ENCODE results near the gene ZBP1.
"Not testable (repeated sequence)": the region's sequence is repeated elsewhere in the genome, so short reads cannot be mapped to it uniquely, and the experiment has no call there.

ZBP1 gene

GRCh38 chr20:57647006-57647932 is 27.0 kb upstream of the ZBP1 start:
- DNase-seq (ENCODE audit: low read depth) = no peak

- no peak for DNase-seq (ENCODE audit: low read depth)
Measured at GRCh38 chr20:57638895-57639236, 18.6 kb upstream of the ZBP1 start.

GRCh38 chr20:57638173-57638894 is 18.1 kb upstream of the ZBP1 start:
- no peak for DNase-seq (ENCODE audit: low read depth)

- no peak for DNase-seq (ENCODE audit: low read depth)
Measured at GRCh38 chr20:57633945-57634491, 13.8 kb upstream of the ZBP1 start.

- no peak for DNase-seq (ENCODE audit: low read depth)
Measured at GRCh38 chr20:57632286-57632685, 12.1 kb upstream of the ZBP1 start.

GRCh38 chr20:57630061-57630460 is 9.8 kb upstream of the ZBP1 start:
- no peak for DNase-seq (ENCODE audit: low read depth)

- not testable (repeated sequence) for DNase-seq (ENCODE audit: low read depth)
Measured at GRCh38 chr20:57629491-57629901, 9.3 kb upstream of the ZBP1 start.

- DNase-seq (ENCODE audit: low read depth) = not testable (repeated sequence)
Measured at GRCh38 chr20:57628962-57629308, 8.7 kb upstream of the ZBP1 start.

GRCh38 chr20:57628047-57628961 is 8.1 kb upstream of the ZBP1 start:
- DNase-seq (ENCODE audit: low read depth) = peak; percentile 37

GRCh38 chr20:57627339-57627738 is 7.1 kb upstream of the ZBP1 start:
- no peak for DNase-seq (ENCODE audit: low read depth)

GRCh38 chr20:57625978-57626377 is 5.8 kb upstream of the ZBP1 start:
- no peak for DNase-seq (ENCODE audit: low read depth)

- no peak for DNase-seq (ENCODE audit: low read depth)
Measured at GRCh38 chr20:57625181-57625958, 5.1 kb upstream of the ZBP1 start.

- no peak for DNase-seq (ENCODE audit: low read depth)
Measured at GRCh38 chr20:57624124-57624523, 3.9 kb upstream of the ZBP1 start.

GRCh38 chr20:57622579-57623381 is 2.6 kb upstream of the ZBP1 start:
- DNase-seq (ENCODE audit: low read depth) = peak; percentile 46

GRCh38 chr20:57622201-57622570 is 2.0 kb upstream of the ZBP1 start:
- DNase-seq (ENCODE audit: low read depth) = no peak

- DNase-seq (ENCODE audit: low read depth) = no peak
Measured at GRCh38 chr20:57621421-57622200, 1.4 kb upstream of the ZBP1 start.

- DNase-seq (ENCODE audit: low read depth) = no peak
Measured at GRCh38 chr20:57620999-57621398, 773 bp upstream of the ZBP1 start.

- peak; percentile 55 for DNase-seq (ENCODE audit: low read depth)
Measured at GRCh38 chr20:57619051-57619831, 985 bp downstream of the ZBP1 start.

GRCh38 chr20:57618764-57619050 is 1.5 kb downstream of the ZBP1 start:
- no peak for DNase-seq (ENCODE audit: low read depth)

Measured in activated T-cell treated with anti-CD3 and anti-CD28 coated beads for 24 hours (primary cell).